ENCODE data around the gene CFLAR.

The CFLAR gene

DNA sequence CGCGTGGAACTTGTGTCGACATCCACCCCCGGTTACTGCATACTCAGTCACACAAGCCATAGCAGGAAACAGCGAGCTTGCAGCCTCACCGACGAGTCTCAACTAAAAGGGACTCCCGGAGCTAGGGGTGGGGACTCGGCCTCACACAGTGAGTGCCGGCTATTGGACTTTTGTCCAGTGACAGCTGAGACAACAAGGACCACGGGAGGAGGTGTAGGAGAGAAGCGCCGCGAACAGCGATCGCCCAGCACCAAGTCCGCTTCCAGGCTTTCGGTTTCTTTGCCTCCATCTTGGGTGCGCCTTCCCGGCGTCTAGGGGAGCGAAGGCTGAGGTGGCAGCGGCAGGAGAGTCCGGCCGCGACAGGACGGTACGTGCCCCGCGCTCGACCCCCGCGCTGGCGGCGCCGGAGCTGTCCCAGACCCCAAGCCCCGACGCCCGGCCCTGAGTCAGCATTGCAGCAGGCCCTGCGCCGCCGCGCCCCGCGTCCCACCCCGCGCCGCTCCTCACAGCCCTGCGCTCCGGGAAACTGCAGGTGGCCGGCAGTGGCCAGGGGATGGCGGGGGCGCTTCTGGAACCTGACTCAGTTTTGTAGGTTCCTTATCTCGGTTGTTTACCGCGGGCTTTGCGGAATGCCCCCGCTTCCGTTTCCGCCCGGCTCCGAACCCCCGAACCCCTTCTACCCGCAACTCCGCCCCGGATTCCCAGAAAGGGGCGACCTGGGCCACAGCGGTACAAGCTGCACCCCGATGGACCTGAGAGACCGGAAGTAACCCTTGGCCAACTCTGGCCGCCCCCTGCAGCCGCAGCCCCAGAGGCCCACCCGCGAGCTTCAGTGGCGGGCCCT is at the start of gene CFLAR:
Gene CFLAR (plus strand): TSS at position 50 of the 844 bp plus-strand sequence. CDS start 13,702 bp downstream, outside the sequence.
- Histone ChIP-seq H3K4me1 (ENCODE audit: insufficient read depth, low read length, poor library complexity, severe bottlenecking) (peaks cover 33% of the 10 kb centered on the region), H3K36me3 (ENCODE audit: insufficient read depth, low read length) (no peaks in the 10 kb centered on the region), H3K9me2 (replicated peaks; ENCODE audit: low read depth, low read length) (no peaks in the 10 kb centered on the region), H3K9me3 (ENCODE audit: insufficient read depth, low read depth, low read length) (no peaks in the 10 kb centered on the region), H3K4me2 (ENCODE audit: low read depth, low read length, poor library complexity, severe bottlenecking) (peak within 1 kb of the TSS; percentile 90), H2AFZ (ENCODE audit: low read length) (peak within 1 kb of the TSS; percentile 89), H3K9ac (ENCODE audit: low read depth, low read length, poor library complexity, severe bottlenecking) (peak within 1 kb of the TSS; percentile 96), H3K27me3 (ENCODE audit: insufficient read depth, low read length, poor library complexity, severe bottlenecking) (no peaks in the 10 kb centered on the region), H3K4me3 (ENCODE audit: low read length, poor library complexity, severe bottlenecking) (peak within 1 kb of the TSS; percentile 86), H4K20me1 (ENCODE audit: insufficient read depth, low read length, poor library complexity, severe bottlenecking) (peaks cover 23% of the 10 kb centered on the region), H3K79me2 (ENCODE audit: insufficient read depth, low read length) (peaks cover 44% of the 10 kb centered on the region), H3F3A (ENCODE audit: low read depth) (peaks cover 18% of the 10 kb centered on the region)
- TF ChIP-seq CTCF (conservative IDR thresholded peaks at IDR 0.05; ENCODE audit: low read length) (no peak), EZH2phosphoT487 (IDR thresholded peaks at IDR 0.05; ENCODE audit: borderline replicate concordance) (no peak)

- H3K9me2 ChIP-seq (replicated peaks; ENCODE audit: low read depth, low read length) = no peaks in the 10 kb centered on the region
- H3K4me2 ChIP-seq (ENCODE audit: low read depth, low read length, poor library complexity, severe bottlenecking) = peak overlapping the region; percentile 74
- H3K4me3 ChIP-seq (ENCODE audit: low read length, poor library complexity, severe bottlenecking) = peak overlapping the region; percentile 92
- H3K27me3 ChIP-seq (ENCODE audit: insufficient read depth, low read length, poor library complexity, severe bottlenecking) = no peaks in the 10 kb centered on the region
- no peaks in the 10 kb centered on the region for H3K9me3 ChIP-seq (ENCODE audit: insufficient read depth, low read depth, low read length)
- H3K36me3 ChIP-seq (ENCODE audit: insufficient read depth, low read length) = no peaks in the 10 kb centered on the region
- peaks cover 32% of the 10 kb centered on the region for H4K20me1 ChIP-seq (ENCODE audit: insufficient read depth, low read length, poor library complexity, severe bottlenecking)
- H3K79me2 ChIP-seq (ENCODE audit: insufficient read depth, low read length) = peaks cover 77% of the 10 kb centered on the region
- H3K4me1 ChIP-seq (ENCODE audit: insufficient read depth, low read length, poor library complexity, severe bottlenecking) = peaks cover 43% of the 10 kb centered on the region
- TF ChIP-seq EZH2phosphoT487 (IDR thresholded peaks at IDR 0.05; ENCODE audit: borderline replicate concordance) (no peak), CTCF (conservative IDR thresholded peaks at IDR 0.05; ENCODE audit: low read length) (no peak)
- H3K9ac ChIP-seq (ENCODE audit: low read depth, low read length, poor library complexity, severe bottlenecking) = peak overlapping the region; percentile 87
- H2AFZ ChIP-seq (ENCODE audit: low read length) = peak overlapping the region; percentile 89
- H3F3A ChIP-seq (ENCODE audit: low read depth) = no peaks in the 10 kb centered on the region
Measured at GRCh38 chr2:201070948-201071478, 45.0 kb upstream of the CFLAR start.

- Histone ChIP-seq H3K4me3 (ENCODE audit: low read length, poor library complexity, severe bottlenecking) (peak within 1 kb of the TSS; percentile 92), H3K9ac (ENCODE audit: low read depth, low read length, poor library complexity, severe bottlenecking) (peak within 1 kb of the TSS; percentile 87), H3K36me3 (ENCODE audit: insufficient read depth, low read length) (no peaks in the 10 kb centered on the region), H3K4me1 (ENCODE audit: insufficient read depth, low read length, poor library complexity, severe bottlenecking) (peaks cover 40% of the 10 kb centered on the region), H3K4me2 (ENCODE audit: low read depth, low read length, poor library complexity, severe bottlenecking) (peak within 1 kb of the TSS; percentile 89), H3K9me3 (ENCODE audit: insufficient read depth, low read depth, low read length) (no peaks in the 10 kb centered on the region), H2AFZ (ENCODE audit: low read length) (peak within 1 kb of the TSS; percentile 89), H3K79me2 (ENCODE audit: insufficient read depth, low read length) (peaks cover 72% of the 10 kb centered on the region), H3K27me3 (ENCODE audit: insufficient read depth, low read length, poor library complexity, severe bottlenecking) (no peaks in the 10 kb centered on the region), H3F3A (ENCODE audit: low read depth) (no peaks in the 10 kb centered on the region), H4K20me1 (ENCODE audit: insufficient read depth, low read length, poor library complexity, severe bottlenecking) (peaks cover 27% of the 10 kb centered on the region), H3K9me2 (replicated peaks; ENCODE audit: low read depth, low read length) (no peaks in the 10 kb centered on the region)
- peak; percentile 37 for TF ChIP-seq CTCF (conservative IDR thresholded peaks at IDR 0.05; ENCODE audit: low read length)
- no peak for TF ChIP-seq EZH2phosphoT487 (IDR thresholded peaks at IDR 0.05; ENCODE audit: borderline replicate concordance)
Measured at GRCh38 chr2:201071479-201072200, 44.3 kb upstream of the CFLAR start, which contains the start of the genes HYCC2 and NDUFB3. Gene HYCC2 (minus strand): TSS chr2:201071671. CDS start chr2:201024009, 47,662 bp downstream. Gene NDUFB3 (plus strand): TSS chr2:201072001. CDS start chr2:201078883, 6,882 bp downstream.

Measured in Loucy (cell line).